GM18907 (cell line): ENCODE results near the gene SSH3.
"Not testable (repeated sequence)": the region's sequence is repeated elsewhere in the genome, so short reads cannot be mapped to it uniquely, and the experiment has no call there.

ENCODE experiments used
- ATAC-seq: cut with Tn5 transposase; IDR thresholded peaks from one replicate; pipeline ENCODE4 v1.9.1; 2021; ENCODE audit warnings: mild to moderate bottlenecking, moderate library complexity; ENCODE audit not compliant: unreplicated experiment

Gene SSH3

GRCh38 chr11:67303132-67303834 is at the start of gene SSH3:
Gene SSH3, plus strand, starts transcription at chr11:67303530. Its CDS starts 96 bp downstream, at chr11:67303626.
- no peak for ATAC-seq

- no peak for ATAC-seq
Measured at GRCh38 chr11:67253872-67254624, 49.3 kb upstream of the SSH3 start.

- ATAC-seq, result no peak
Measured at GRCh38 chr11:67254798-67255197, 48.5 kb upstream of the SSH3 start.

GRCh38 chr11:67255353-67255752 is 48.0 kb upstream of the SSH3 start:
- no peak for ATAC-seq

GRCh38 chr11:67255864-67256263 is 47.5 kb upstream of the SSH3 start:
- no peak for ATAC-seq

- no peak for ATAC-seq
Measured at GRCh38 chr11:67256477-67257135, 46.7 kb upstream of the SSH3 start.

GRCh38 chr11:67260406-67260805 is 42.9 kb upstream of the SSH3 start:
- no peak for ATAC-seq

GRCh38 chr11:67260885-67261639 is 42.3 kb upstream of the SSH3 start:
- not testable (repeated sequence) for ATAC-seq

GRCh38 chr11:67261640-67261945 is 41.7 kb upstream of the SSH3 start:
- no peak for ATAC-seq

- no peak for ATAC-seq
Measured at GRCh38 chr11:67261946-67262681, 41.2 kb upstream of the SSH3 start.

- ATAC-seq, result peak; percentile 33
Measured at GRCh38 chr11:67262731-67263675, 40.3 kb upstream of the SSH3 start.

GRCh38 chr11:67264260-67264659 is 39.1 kb upstream of the SSH3 start:
- no peak for ATAC-seq

- ATAC-seq, result no peak
Measured at GRCh38 chr11:67264877-67265632, 38.3 kb upstream of the SSH3 start.

- ATAC-seq, result peak; percentile 40
Measured at GRCh38 chr11:67265633-67266448, 37.5 kb upstream of the SSH3 start.

GRCh38 chr11:67266449-67267187 is 36.7 kb upstream of the SSH3 start, which contains the start of gene GRK2:
Gene GRK2, plus strand, starts transcription at chr11:67266473. Its CDS starts 227 bp downstream, at chr11:67266700.
- ATAC-seq, result peak; percentile 9

- no peak for ATAC-seq
Measured at GRCh38 chr11:67267188-67268080, 35.9 kb upstream of the SSH3 start.
